Left colon (tissue), 2 donors: ENCODE results near the gene MTX2. TPM values are rescaled to one million over a fixed set of nuclear protein-coding genes. Genes with fewer than 3 reads are reported as not detected.
"Not testable (repeated sequence)": the region's sequence is repeated elsewhere in the genome, so short reads cannot be mapped to it uniquely, and the experiment has no call there.

ENCODE experiments used
- ATAC-seq: fragments of 200-7000 bp; cut with Tn5 transposase; one replicate; pipeline ENCODE4 v1.9.1; 2020; ENCODE audit warnings: mild to moderate bottlenecking, moderate library complexity
- DNase-seq, 2 donors: peaks; one replicate each; pipeline ENCODE4 v3.0.0-alpha.2; 2020
- intact Hi-C, 2 donors: fragments of 100-400 bp; cut with DNase I in 1 of 2; cut with micrococcal nuclease in 1 of 2; formaldehyde crosslinking; loops; one replicate each; pipeline versions ENCODE4 v1.11.2 to v1.14.0; 2022; cut with DNase I, micrococcal nuclease
- total RNA-seq, 2 donors: library from RNA; stranded (reverse); fragmentation: NEBNext Ultra II Directional; extraction: Animal tissue kit (Norgen Biotek cat#: 25700); gene quantifications; one replicate each; pipeline ENCODE4 v1.2.1, GENCODE V29; 2021
- donor health status: DM: no; HTN: no; CAD: no.
- donor health status: DM: yes; HTN: yes; CAD: no.

The MTX2 gene
- total RNA-seq, 2 donors from 2014 or later = 31.1 to 34.0 TPM

- ATAC-seq (peak; percentile 60), DNase-seq (no peak)
- intact Hi-C loops = no loop called here
Observed at GRCh38 chr2:176339208-176339607, 70.0 kb downstream of the MTX2 start.

- intact Hi-C loops = no loop called here
- DNase-seq (no peak), ATAC-seq (no peak)
Observed at GRCh38 chr2:176356251-176356650, 87.0 kb downstream of the MTX2 start.

GRCh38 chr2:176364273-176364977, 95.2 kb downstream of the MTX2 start:
- intact Hi-C loops = no loop called here
- ATAC-seq = no peak

GRCh38 chr2:176368349-176368748, 99.1 kb downstream of the MTX2 start:
- ATAC-seq = no peak
- DNase-seq = no peak
- intact Hi-C loops = no loop called here

More at GRCh38 chr2:176364273-176364977, 95.2 kb downstream of the MTX2 start:
- no peak for DNase-seq

GRCh38 chr2:176370467-176371171, 101.4 kb downstream of the MTX2 start:
- intact Hi-C loops = no loop called here
- DNase-seq (no peak), ATAC-seq (no peak)

- ATAC-seq, intact Hi-C loops, DNase-seq: not testable (repeated sequence)
Observed at GRCh38 chr2:176373155-176373554, 103.9 kb downstream of the MTX2 start.

GRCh38 chr2:176378323-176378722, 109.1 kb downstream of the MTX2 start:
- intact Hi-C loops = no loop called here
- DNase-seq = no peak
- ATAC-seq = no peak

GRCh38 chr2:176380341-176380740, 111.1 kb downstream of the MTX2 start:
- no peak for DNase-seq
- intact Hi-C loops = no loop called here
- no peak for ATAC-seq

GRCh38 chr2:176383100-176383499, 113.9 kb downstream of the MTX2 start:
- intact Hi-C loops = no loop called here

GRCh38 chr2:176383836-176384442, 114.7 kb downstream of the MTX2 start:
- DNase-seq (no peak), ATAC-seq (no peak)
- intact Hi-C loops = no loop called here

More at GRCh38 chr2:176383100-176383499, 113.9 kb downstream of the MTX2 start:
- DNase-seq (no peak), ATAC-seq (no peak)

GRCh38 chr2:176385219-176385759, 116.0 kb downstream of the MTX2 start:
- DNase-seq (no peak), ATAC-seq (no peak)
- intact Hi-C loops = no loop called here

- intact Hi-C loops = no loop called here
- DNase-seq = no peak
- no peak for ATAC-seq
Observed at GRCh38 chr2:176385838-176386237, 116.6 kb downstream of the MTX2 start.

Other genes with a start within 250 kb of the MTX2 start
- not detected for gene EVX2, start 185.5 kb upstream of the MTX2 start, total RNA-seq
- gene HOXD13, start 176.7 kb upstream of the MTX2 start, total RNA-seq = under 1 TPM; 0.14 to 0.15 TPM
- gene HOXD12, start 169.6 kb upstream of the MTX2 start, total RNA-seq = not detected
- 1 to 10 TPM in 1 of 2 donors, under 1 TPM in 1; 0.37 to 4.2 TPM for gene HOXD11, start 162.2 kb upstream of the MTX2 start, total RNA-seq
- 10 to 100 TPM in 1 of 2 donors, 1 to 10 TPM in 1; 1.0 to 14.8 TPM for gene HOXD10, start 152.7 kb upstream of the MTX2 start, total RNA-seq
- 1 to 10 TPM; 1.4 to 5.8 TPM for gene HOXD9, start 146.7 kb upstream of the MTX2 start, total RNA-seq
- 1 to 10 TPM; 6.2 to 9.8 TPM for gene HOXD8, start 139.7 kb upstream of the MTX2 start, total RNA-seq
- gene HOXD4, start 117.9 kb upstream of the MTX2 start, total RNA-seq = 1 to 10 TPM; 3.8 to 9.7 TPM
- gene HOXD3, start 112.1 kb upstream of the MTX2 start, total RNA-seq = 1 to 10 TPM; 3.8 to 9.5 TPM
- 1 to 10 TPM; 3.5 to 6.9 TPM for gene HOXD1, start 80.8 kb upstream of the MTX2 start, total RNA-seq